HG03432 (cell line): ENCODE data around the gene TXNDC15.
"Not testable (repeated sequence)": the region's sequence is repeated elsewhere in the genome, so short reads cannot be mapped to it uniquely, and the experiment has no call there.

Experiments
- ATAC-seq: cut with Tn5 transposase; IDR thresholded peaks from one replicate; pipeline ENCODE4 v1.9.1; 2021; ENCODE audit warnings: mild to moderate bottlenecking, moderate library complexity; ENCODE audit not compliant: unreplicated experiment

Gene TXNDC15, protein sequence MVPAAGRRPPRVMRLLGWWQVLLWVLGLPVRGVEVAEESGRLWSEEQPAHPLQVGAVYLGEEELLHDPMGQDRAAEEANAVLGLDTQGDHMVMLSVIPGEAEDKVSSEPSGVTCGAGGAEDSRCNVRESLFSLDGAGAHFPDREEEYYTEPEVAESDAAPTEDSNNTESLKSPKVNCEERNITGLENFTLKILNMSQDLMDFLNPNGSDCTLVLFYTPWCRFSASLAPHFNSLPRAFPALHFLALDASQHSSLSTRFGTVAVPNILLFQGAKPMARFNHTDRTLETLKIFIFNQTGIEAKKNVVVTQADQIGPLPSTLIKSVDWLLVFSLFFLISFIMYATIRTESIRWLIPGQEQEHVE

DNA sequence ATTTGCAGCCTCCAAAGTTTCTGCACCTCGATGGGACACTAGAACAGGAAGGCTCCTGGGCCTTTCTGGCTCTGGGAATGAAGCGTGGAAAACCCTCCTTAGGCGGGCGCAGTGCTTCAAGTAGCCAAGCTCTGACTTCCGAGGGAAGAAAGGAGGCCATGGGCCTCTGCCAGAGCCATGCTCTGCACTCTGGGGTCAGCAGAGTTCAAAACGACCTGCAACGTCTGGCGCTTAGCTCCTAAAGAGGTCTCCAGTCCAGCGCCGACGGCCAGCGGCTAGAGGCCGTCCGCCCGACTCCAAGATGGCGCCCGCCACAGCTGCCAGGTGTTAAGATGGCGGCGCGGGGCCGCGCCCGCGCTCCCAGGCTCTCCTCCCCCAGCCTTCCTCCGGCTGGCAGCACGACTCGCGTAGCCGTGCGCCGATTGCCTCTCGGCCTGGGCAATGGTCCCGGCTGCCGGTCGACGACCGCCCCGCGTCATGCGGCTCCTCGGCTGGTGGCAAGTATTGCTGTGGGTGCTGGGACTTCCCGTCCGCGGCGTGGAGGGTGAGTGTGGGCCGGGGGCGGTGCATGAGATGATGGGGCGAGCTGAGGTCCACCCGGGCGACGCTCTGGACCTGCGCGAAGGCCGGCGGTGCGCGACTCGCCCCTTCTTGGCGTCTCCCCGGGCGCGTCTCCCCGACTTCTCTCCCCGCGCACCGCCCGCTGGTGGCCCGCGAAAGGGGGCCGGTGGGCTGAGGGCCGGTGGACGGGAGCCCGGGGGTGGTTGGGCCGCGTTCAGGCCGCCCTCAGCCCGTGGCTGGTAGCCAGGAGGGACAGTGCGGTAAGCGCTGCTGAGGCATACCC is at the start of gene TXNDC15:
Gene TXNDC15, plus strand, starts transcription at position 385 of the 844 bp plus-strand sequence. Its CDS starts 57 bp downstream, at position 442.
- ATAC-seq, result peak; percentile 90

DNA sequence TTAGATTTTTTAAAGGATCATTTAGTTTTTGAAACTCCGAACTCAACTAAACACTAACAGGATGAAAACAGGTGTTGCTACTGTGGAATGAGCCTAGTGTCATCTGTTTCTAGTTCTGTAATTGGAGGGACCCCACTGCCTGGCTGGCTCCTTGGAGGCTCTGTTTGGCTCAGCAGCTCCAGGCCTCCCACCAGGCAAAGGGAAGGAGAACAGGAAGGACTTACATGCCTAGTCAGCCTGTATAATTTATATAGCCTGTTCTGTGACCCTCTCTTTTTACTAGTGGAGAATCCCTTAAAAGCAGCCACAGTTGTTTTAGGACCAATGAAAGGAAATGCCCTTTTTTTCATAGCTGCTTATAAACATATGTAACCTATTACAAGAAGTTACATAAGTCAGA is 49.5 kb upstream of the TXNDC15 start:
- ATAC-seq, result no peak

DNA sequence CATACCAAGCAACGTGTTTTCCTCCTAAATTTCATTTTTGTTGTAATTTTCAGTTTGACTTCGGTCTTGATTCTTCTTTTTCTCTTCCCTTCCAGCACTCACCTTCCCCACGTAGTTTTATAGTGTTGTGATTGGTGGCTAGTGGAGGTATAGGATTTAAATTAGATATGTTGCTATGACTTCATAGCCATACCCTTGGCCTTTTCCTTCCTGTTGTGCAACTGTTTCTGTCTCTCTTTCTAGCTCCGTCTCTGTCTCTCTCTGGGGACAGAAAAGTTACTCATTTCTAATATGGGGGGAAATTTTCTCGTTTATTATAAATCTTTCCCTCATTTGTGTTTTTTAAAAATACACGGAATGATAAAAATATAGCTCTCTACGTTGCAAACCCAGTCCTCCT is 49.0 kb upstream of the TXNDC15 start:
- no peak for ATAC-seq

DNA sequence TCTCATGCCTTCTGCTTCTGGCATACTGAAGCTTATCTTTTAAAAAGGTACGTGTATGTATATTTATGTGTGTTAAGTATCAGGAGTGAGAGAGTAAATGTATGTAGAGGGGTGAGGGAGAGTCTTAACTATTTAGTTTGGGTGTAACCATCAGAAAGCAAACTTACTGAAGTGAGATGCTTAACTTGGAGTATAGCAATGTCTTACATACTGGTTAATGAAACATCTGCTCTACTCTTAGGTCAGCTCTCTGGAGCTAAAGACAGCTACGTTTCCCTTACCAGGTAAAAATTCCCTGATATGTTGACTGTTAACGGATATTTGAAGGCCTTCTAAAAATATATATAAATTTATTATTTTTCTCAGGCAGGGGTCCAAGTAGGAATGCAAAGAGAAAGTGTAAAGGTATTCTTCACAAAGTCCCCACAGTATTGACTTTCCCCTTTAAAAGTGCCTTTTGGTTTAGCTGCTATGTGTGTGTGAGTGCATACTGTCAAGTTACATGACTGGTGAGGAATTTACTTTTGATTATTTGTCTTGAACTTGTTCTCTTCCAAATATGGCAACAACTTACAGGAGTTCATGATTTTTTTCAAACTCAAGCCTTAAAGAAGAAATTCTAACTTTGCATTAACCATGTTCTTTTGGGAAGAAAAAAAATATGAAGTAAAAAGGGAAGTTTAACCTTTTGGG is 40.7 kb upstream of the TXNDC15 start:
- ATAC-seq, result no peak

DNA sequence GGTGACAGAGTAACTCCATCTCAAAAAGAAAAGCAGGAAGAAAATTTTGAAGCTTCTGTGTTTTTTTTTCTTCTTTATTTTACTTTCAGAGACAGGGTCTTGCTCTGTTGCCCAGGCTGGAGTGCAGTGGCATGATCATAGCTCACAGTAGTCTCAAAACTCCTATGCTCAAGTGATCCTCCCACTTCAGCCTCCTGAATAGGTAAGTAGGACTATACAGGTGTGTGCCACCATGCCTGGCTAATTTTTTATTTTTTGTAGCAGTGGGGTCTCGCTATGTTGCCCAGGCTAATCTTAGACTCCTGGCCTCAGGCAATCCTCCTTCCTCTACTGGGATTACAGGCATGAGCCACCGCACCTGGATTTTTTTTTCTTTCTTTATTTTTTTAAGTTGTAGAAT is 38.5 kb upstream of the TXNDC15 start:
- no peak for ATAC-seq

DNA sequence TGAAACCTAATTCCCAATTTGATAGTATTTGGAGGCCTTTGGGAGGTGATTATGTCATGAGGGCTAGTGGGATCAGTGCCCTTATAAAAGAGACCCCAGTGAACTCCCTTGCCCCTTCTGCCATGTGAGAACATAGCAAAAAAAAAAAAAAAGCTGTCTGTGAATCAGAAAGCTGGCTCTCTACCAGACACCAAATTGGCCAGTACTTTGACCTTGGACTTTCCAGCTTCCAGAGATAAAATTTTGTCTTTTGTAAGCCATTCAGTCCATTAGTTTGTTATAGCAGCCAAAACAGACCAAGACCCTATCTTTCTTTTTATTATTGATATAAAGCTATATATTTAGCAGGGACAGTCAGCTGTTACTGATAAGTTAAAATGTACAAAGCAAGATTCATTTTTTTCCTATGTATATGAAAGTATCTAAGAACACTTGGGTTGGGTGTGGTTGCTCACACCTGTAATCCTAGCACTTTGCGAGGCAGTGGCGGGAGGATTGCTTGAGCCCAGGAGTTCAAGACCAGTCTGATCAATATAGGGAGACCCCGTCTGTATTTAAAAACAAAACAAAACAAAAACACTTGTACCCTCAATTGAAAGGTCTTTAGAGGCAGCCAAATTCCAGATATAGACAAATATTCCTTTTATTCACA is 36.5 kb upstream of the TXNDC15 start:
- ATAC-seq, result no peak

DNA sequence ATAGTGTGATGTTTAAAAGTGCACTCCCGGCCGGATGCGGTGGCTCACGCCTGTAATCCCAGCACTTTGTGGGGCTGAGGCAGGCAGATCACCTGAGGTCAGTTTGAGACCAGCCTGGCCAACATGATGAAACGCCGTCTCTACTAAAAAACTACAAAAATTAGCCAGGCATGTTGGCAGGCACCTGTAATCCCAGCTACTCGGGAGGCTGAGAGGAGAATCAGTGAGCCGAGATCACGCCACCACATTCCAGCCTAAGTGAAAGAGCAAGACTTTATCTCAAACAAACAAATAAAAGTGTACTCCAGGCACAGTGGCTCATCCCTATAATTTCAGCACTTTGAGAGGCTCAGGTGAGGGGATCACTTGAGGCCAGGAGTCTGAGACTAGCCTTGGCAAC is 35.8 kb upstream of the TXNDC15 start:
- not testable (repeated sequence) for ATAC-seq

DNA sequence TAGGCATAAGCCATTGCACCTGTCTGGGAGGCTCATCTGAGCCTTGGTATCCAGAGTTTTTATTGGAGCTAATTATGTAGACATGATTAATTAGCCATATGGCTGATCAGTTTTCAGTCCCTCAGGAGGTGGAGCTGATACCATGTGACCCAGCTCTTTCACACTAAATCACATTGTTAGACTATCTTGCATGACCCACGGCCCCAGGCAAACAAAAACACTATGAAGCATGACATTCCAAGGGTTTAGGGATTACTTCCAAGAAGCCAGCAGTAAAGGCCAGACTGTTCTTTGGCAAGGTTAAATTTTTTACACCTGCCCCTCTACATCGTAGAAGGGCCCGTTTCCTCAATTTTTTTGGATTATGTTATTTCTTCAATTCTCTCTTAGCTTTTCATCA is 33.4 kb upstream of the TXNDC15 start:
- no peak for ATAC-seq

DNA sequence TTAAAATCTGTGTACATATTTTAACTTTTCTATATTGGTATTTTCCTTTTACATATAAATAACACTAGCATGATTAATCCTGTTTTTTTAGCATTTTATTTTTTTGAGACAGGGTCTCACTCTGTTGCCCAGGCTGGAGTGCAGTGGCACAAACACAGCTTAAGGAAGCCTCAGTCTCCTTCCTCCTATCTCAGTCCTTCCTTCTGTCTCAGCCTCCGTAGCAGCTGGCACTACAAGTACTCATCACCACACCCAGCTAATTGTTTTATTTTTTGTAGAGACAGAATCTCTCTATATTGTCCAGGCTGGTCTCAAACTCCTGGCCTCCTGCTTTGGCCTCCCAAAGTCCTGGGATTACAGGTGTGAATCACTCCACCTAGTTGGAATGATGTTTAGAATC is 29.9 kb upstream of the TXNDC15 start:
- ATAC-seq, result no peak

DNA sequence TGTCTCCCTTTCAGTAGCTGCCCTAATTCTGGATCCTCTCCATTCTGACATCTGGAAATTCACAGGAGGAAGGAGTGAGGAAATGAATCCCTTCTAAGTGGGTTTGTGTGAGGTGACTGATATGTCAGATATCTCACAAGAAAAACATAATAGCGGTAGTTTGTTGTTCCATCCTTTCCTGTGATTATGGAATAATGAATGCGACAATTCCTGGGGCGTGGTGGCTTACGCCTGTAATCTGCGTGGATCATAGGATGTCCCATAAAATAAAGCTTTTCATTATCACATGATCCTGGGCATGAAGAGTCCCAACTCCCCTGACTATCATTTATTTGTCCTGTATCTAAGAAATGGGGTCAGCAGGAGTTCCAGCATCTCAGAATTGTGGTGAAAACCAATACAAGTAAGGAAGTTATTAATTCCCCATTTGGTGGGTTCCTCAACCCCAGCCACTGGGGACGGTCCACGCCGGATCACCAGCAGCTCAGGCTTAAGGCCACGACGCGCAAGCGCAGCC is 28.8 kb upstream of the TXNDC15 start:
- no peak for ATAC-seq

DNA sequence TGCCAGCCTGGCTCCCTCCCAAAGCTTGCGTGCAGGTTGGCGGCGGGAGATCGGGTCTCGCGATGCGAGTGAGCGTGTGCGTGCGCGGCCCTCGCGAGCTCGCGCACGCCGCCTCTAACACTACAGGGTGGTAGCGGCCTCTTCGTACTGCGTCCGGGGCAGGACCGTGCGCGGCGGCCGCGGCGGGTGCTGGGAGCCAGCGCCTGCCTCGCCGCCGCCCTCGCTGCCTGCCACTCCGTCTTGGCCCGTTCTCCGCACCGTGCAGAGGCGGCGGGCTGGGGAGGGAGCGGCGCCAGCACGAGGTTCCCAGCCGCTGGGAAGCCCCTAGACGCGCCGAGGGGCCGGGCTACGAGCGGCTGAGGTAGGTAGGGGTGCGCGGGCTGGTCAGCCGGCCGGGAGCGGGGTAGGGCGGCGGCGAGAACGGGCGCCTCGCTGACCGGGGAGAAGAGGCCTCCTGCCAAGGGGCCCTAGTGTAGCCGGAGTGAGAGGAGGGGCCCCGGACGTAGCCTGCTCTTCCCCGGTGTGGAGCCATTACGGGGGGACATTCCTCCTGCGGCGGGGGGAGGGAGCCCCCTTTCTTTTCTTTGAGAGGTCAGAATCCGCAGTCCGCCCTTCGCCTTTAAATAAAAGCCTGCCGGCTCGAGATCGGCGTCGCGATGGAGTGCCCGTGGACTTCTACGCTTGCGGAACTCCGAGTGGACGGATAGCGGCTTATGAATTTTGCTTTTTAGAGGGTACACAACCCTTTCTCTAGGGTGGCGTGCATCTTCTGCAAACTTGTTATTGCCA is 28.1 kb upstream of the TXNDC15 start, which contains the start of gene C5orf24:
Gene C5orf24, plus strand, starts transcription at position 117 of the 789 bp plus-strand sequence. CDS start 8,933 bp downstream, outside the sequence.
- peak; percentile 97 for ATAC-seq

DNA sequence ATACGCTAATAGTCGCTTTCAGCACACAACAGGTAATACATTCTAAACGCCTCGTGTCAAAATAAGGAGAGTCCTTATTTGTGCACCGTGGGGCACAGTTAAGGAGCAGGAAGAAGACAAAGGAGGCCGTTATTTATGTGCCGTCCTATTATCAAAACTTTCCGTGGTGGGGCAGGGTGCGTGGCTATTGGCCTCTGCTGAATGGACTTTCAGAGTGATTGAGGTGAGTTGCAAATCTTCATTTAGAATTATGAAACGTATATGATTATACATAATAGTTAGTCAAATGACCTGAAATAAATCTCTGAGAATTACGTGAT is 27.6 kb upstream of the TXNDC15 start:
- ATAC-seq, result no peak

DNA sequence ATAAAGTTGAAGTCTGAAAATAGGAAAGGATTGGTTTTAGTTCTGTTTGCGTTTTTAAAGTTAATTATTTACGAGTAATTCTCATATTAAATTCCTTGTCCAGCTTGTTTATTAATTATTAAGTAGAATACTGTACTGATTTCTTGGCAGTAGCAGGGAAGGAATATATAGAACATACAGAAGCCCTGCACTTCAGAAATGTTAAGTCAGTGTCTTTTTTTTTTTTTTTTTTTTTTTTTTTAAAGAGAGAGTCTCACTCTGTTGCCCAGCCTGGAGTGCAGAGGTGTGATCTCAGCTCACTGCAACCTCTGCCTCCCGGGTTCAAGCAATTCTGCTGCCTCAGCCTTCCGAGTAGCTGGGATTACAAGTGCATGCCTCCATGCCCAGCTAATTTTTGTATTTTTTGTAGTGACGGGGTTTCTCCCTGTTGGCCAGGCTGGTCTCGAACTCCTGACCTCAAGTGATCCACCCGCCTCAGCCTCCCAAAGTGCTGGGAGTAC is 24.7 kb upstream of the TXNDC15 start:
- not testable (repeated sequence) for ATAC-seq

DNA sequence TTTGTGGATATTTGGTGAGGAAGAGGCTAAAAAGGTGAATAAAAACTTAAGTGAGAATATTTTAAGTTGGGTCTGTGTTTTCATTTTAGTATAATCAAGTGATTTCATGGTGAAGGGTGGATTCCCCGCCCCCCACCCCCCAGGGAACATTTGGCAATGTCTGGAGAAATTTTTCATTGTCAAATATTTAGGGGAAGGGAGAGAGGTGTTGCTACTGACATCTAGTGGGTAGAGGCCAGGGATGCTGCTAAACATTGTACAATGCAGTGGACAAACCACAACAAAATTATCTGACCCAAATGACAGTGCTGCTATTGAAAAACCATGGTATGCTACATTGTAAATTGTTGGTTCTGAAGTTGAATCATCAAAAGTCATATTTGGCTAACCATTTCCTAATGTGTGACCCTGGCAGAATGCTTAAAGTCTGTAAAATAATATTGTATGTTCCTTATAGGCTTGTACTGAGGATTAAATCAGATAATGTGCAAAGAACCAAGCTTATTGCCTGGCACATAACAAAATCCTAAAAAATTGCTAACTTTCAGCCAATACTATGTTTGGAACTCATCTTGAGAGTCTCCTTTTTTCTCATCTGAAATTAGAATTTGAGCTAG is 22.8 kb upstream of the TXNDC15 start:
- no peak for ATAC-seq

DNA sequence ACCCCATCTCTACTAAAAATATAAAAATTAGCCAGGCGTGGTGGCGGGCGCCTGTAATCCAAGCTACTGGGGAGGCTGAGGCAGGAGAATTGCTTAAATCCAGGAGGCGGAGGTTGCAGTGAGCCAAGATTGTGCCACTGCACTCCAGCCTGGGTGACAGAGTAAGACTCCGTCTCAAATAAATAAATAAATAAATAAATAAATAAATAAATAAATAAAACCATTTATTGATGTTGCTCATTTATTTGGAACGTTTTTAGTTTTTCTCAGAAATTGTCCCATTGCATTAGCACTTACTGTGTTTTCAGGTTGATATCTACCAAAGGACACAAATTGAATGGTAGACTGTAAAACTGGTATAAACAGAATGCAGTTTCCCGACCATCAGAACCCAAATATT is 17.7 kb upstream of the TXNDC15 start:
- ATAC-seq, result not testable (repeated sequence)

DNA sequence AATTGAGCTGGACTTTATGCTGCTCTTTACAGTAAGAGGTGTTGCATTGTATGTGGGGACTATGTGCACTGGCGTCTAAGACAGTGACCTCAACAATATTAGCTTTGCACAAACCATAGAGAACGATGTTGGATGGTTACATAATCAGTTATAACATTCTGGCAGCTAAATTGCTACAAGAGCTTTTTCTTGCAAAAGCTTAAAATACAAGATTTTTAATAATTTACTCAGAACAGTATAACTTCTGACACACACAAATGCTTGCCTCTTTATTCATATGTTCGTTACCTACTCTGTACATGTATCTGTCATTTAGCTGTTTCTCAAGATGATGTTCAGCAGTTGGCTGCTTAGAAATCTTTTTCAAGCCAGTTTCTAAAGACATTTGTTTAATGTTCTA is 16.8 kb upstream of the TXNDC15 start:
- no peak for ATAC-seq

DNA sequence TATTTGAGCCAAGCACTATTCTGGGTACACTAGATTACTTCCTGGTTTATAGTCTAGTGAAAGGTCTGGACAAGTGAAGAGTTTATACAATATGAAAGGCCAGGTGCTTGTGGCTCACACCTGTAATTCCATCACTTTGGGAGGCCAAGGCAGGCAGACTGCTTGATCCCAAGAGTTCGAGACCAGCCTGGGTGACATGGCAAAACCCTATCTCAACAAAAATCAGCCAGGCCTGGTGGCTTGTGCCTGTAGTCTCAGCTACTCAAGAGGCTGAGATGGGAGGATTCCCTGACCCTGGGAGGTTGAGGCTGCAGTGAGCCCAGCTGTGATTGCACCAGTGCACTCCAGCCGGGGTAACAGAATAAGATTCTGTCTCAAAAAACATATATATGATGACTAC is 9.5 kb upstream of the TXNDC15 start:
- no peak for ATAC-seq

DNA sequence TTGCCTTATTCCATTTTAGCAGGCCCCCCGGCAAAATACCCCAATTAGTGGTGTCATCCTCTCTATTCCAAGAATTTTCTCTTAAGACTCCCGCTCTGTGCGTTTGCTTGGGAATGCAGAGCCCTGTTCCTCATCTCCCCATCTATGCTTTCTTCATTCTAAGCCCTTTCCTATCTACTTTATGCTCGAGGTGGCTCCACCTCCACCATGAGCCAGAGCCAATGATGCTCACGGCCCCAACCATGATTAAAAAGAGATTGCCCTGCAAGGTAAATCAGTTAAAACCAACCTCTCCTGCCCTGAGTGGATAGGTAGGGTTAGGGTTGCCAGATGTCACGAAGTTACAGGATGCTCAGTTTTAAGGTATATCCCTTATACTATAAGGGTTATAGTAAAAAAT is 677 bp upstream of the TXNDC15 start:
- no peak for ATAC-seq
